NB4 (cell line): ENCODE data around the gene FKBP6.

Experiments
- DNase-seq: peaks from one replicate; pipeline ENCODE4 v3.0.0; 2010; ENCODE audit warnings: low read depth
- H3K4me3 ChIP-seq: one replicate; pipeline ENCODE4 v1.5.1; 2011; ENCODE audit warnings: mild to moderate bottlenecking, low read depth, low read length, moderate library complexity
- CTCF ChIP-seq: IDR thresholded peaks from one replicate; pipeline ENCODE4 v1.5.1; 2012; ENCODE audit warnings: low read depth, low read length
- MAX ChIP-seq: IDR thresholded peaks from 2 replicates; pipeline ENCODE4 v1.6.1; 2011; ENCODE audit warnings: low read depth, low read length
- MYC ChIP-seq: IDR thresholded peaks from 2 replicates; pipeline ENCODE4 v1.6.1; 2011; ENCODE audit warnings: low read depth, low read length
- POLR2A ChIP-seq: IDR thresholded peaks from 2 replicates; pipeline ENCODE4 v1.6.1; 2011; ENCODE audit warnings: mild to moderate bottlenecking; ENCODE audit not compliant: insufficient read length; ENCODE audit errors: extremely low read depth

Gene FKBP6

GRCh38 chr7:73330772-73331171 lies 2.8 kb downstream of the FKBP6 start:
- DNase-seq, result no peak
- H3K4me3 ChIP-seq, result no peak overlapping the region
- TF ChIP-seq CTCF, result no peak
- no peak for TF ChIP-seq MYC
- no peak for TF ChIP-seq POLR2A
- TF ChIP-seq MAX, result no peak

DNA sequence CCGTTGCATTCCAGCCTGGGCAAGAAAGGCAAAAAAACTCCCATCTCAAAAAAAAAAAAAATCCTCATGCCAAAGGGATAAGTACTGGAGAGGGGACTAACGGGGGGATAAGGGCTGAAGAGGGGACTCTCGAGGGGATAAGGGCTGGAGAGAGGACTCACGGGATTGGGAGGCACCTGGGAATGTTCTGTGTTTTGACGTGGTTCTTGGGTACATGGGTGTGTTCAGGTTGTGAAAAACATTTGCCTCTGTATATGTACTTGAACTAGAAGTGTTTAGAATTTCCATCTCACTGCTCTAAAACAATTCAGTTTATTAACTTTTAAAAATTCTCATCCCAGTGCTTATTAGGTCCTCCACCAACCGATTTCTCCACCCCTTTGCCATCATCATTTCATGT lies 4.5 kb downstream of the FKBP6 start:
- no peak for DNase-seq
- no peak overlapping the region for H3K4me3 ChIP-seq
- no peak for TF ChIP-seq POLR2A
- TF ChIP-seq MAX, result no peak
- TF ChIP-seq CTCF, result no peak
- no peak for TF ChIP-seq MYC

GRCh38 chr7:73338321-73338720 lies 10.4 kb downstream of the FKBP6 start:
- no peak for DNase-seq
- TF ChIP-seq POLR2A (no peak), MAX (no peak), MYC (no peak), CTCF (no peak)
- H3K4me3 ChIP-seq, result no peak overlapping the region

DNA sequence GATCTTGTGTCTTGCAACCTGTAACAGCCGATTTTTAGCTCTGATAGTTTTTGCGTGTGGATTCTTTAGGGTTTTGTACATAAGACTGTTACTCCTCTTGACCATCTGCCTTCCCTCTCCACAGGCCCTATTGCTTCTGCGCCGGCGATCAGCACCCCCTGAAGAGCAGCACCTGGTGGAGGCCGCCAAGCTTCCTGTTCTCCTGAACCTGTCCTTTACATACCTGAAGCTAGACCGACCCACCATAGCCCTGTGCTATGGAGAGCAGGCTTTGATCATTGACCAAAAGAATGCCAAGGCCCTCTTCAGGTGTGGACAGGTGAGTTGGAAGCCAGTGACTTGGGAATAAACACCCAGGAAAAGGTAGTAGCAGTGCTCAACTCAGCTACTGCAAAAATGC lies 12.6 kb downstream of the FKBP6 start:
- DNase-seq, result no peak
- no peak overlapping the region for H3K4me3 ChIP-seq

GRCh38 chr7:73341877-73342276 lies 13.9 kb downstream of the FKBP6 start:
- TF ChIP-seq MAX, result peak; percentile 97
- TF ChIP-seq MYC, result no peak
- peak; percentile 87 for DNase-seq
- H3K4me3 ChIP-seq, result no peak overlapping the region

More for the DNA sequence above, 12.6 kb downstream of the FKBP6 start:
- TF ChIP-seq MYC (no peak), MAX (no peak), CTCF (no peak), POLR2A (no peak)

DNA sequence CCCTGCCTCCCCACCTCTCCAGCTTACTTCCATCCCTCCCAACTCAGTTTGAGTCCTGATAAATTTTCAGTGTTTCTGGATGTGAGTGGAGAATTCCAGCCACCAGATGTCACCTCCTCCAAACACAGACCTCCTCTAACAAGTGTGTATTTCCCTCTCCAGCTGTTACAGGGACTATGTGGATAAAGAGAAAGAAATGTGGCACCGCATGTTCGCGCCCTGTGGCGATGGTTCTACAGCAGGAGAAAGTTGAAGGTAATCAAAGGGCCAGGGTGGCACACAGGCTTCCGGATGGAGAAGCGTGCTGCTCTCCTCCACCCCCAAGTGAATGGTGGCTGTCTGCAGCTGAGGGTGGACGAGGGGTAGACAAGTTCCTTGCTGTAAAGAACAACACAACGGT lies 14.7 kb downstream of the FKBP6 start:
- H3K4me3 ChIP-seq, result no peak overlapping the region
- no peak for TF ChIP-seq CTCF
- DNase-seq, result no peak
